ENCODE measurements around the gene C2orf92. TPM values are rescaled to one million over a fixed set of nuclear protein-coding genes. Genes with fewer than 3 reads are reported as not detected.
"Not testable (repeated sequence)": the region's sequence is repeated elsewhere in the genome, so short reads cannot be mapped to it uniquely, and the experiment has no call there.

C2orf92 gene
- total RNA-seq: 1 to 10 TPM; 7.4 to 8.9 TPM

DNA sequence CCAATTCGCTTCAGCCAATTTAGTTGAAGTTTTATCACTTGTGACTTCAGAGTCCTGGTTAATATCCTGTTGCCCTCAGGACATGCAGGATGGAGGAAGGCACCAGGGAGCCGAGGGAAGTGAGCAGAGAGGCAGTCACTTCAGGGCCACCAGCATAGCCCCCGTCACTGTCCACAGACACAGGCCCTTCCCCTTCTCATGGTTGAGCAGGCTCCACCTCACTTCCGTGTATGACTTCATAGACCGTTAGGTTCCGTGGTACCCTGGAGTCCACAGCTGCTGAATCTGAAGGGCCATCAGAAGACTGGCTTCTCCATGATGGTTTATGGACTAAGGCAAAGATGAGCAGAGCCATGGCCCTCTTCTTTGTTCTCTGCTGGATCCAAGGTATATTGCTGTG lies at the start of gene C2orf92:
C2orf92 (plus strand) TSS at position 266 of the 400 bp plus-strand sequence; CDS start at position 342, 76 bp downstream.
- CTCF ChIA-PET: interaction anchor here (1.1 to 1.6 kb wide), 4 partner anchors 9 to 78 kb away, joined by 3 to 8 read pairs (median 6); no protein-coding TSS in a partner anchor
- H3K27ac Mint-ChIP-seq: no peak within 1 kb of the TSS
- DNase-seq (no peak), ATAC-seq (no peak)
- POLR2A ChIA-PET: interaction anchor here (1.0 kb wide), 1 partner anchor 24 kb away, joined by 3 read pairs; the partner anchor contains the start of gene COX5B
- H3K36me3 Mint-ChIP-seq (ENCODE audit: low read depth): peaks cover 2% of the 10 kb centered on the region
- no peaks in the 10 kb centered on the region for H3K9me3 Mint-ChIP-seq (ENCODE audit: low read depth)
- intact Hi-C loops (cut with DNase I, micrococcal nuclease): loop anchor here in 1 of 2 experiments (10.0 kb wide), 3 partner anchors 555 to 1405 kb away; partner anchors contain the start of genes ANKRD36, CIAO1, LMAN2L and TMEM127
- H3K4me3 Mint-ChIP-seq: no peak within 1 kb of the TSS
- H3K4me1 Mint-ChIP-seq: peaks cover 26% of the 10 kb centered on the region
- H3K27me3 Mint-ChIP-seq: no peaks in the 10 kb centered on the region

DNA sequence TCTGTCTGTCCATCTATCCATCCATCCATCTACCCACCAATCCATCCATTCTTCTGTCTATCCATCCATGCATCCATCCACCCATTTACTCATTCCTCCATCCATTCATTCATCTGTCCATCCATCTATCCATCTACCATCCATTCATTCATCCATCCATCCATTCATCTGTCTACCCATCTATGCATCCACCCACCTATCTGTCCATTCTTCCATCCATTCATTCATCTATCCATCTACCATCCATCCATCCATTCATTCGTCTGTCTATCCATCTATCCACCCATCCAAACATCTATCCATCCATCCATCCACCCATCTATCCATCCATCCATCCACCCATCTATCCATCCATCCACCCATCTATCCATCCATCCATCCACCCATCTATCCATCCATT lies 49.0 kb upstream of the C2orf92 start:
- intact Hi-C loops (cut with DNase I, micrococcal nuclease): not testable (repeated sequence)

DNA sequence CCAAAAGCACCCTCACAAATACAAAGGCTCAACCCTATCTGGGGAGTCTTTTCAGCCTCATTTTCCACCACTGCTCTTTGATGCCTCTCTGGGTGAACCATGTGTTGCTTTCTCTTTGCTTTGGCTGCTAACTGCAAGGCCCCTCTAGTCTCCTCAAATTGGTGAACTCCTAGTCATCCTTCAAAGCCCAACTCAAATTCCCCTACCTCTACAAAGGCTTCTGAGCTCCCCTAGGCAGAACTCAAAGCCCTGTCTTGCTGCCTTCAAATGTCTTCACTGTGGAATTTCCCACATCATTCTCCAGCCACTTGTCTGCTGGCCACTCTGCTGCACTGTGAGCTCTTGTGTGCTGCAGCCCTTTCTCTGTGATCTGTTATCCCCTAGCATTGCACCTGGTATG lies 46.5 kb upstream of the C2orf92 start:
- H3K4me3 Mint-ChIP-seq; H3K27me3 Mint-ChIP-seq; H3K36me3 Mint-ChIP-seq (ENCODE audit: low read depth); H3K4me1 Mint-ChIP-seq; DNase-seq; POLR2A ChIA-PET; ATAC-seq; H3K27ac Mint-ChIP-seq; H3K9me3 Mint-ChIP-seq (ENCODE audit: low read depth); CTCF ChIA-PET; intact Hi-C loops (cut with DNase I, micrococcal nuclease): not testable (repeated sequence)

More for the DNA sequence above, 49.0 kb upstream of the C2orf92 start:
- CTCF ChIA-PET; ATAC-seq; H3K27me3 Mint-ChIP-seq; H3K4me1 Mint-ChIP-seq; H3K4me3 Mint-ChIP-seq; H3K9me3 Mint-ChIP-seq (ENCODE audit: low read depth); POLR2A ChIA-PET; H3K36me3 Mint-ChIP-seq (ENCODE audit: low read depth); H3K27ac Mint-ChIP-seq; DNase-seq: not testable (repeated sequence)

DNA sequence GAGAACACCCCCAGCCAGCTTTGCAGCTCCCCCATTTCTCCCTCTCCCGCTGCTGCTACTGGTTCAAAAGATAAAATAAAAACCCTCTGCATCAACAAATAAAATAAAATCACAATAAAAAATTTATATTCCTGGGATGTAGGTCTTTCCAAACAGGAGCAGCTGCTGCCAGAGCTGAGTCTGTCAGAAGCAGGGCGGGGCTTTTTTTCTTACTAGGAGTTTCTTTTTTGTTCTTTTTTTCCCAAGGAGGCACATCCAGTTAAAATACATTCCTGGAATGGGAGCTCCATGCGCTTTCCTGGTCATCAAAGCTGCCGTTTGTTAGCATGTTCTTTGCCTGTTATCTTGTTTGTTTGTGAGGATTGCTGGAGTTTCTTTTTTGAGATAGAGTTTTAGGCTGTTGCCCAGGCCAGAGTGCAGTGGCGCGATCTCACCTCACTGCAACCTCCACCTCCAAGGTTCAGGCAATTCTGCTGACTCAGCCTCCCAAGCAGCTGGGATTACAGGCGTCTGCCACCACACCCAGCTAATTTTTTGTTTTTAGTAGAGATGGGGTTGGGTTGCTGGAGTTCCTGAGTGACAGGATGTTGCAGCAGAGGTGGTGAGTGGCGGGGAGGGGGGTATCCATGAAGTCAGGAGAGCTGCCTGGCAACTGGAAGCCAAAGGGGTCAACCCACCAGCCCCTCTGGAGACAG lies 44.0 kb upstream of the C2orf92 start:
- CTCF ChIA-PET; H3K9me3 Mint-ChIP-seq (ENCODE audit: low read depth); H3K4me3 Mint-ChIP-seq; H3K27me3 Mint-ChIP-seq; ATAC-seq; DNase-seq; H3K4me1 Mint-ChIP-seq; intact Hi-C loops (cut with DNase I, micrococcal nuclease); H3K27ac Mint-ChIP-seq; POLR2A ChIA-PET; H3K36me3 Mint-ChIP-seq (ENCODE audit: low read depth): not testable (repeated sequence)

- H3K9me3 Mint-ChIP-seq (ENCODE audit: low read depth); CTCF ChIA-PET; intact Hi-C loops (cut with DNase I, micrococcal nuclease); H3K27me3 Mint-ChIP-seq; H3K27ac Mint-ChIP-seq; POLR2A ChIA-PET; H3K4me1 Mint-ChIP-seq; H3K4me3 Mint-ChIP-seq; ATAC-seq; DNase-seq; H3K36me3 Mint-ChIP-seq (ENCODE audit: low read depth): not testable (repeated sequence)
These were observed 43.5 kb upstream of the C2orf92 start for GRCh38 chr2:97626049-97626430.

GRCh38 chr2:97644023-97644717 lies 25.3 kb upstream of the C2orf92 start:
- DNase-seq: no peak
- CTCF ChIA-PET: interaction anchor here (0.9 to 2.6 kb wide), 4 partner anchors 26 to 66 kb away, joined by 3 to 12 read pairs (median 4); no protein-coding TSS in a partner anchor
- Mint-ChIP-seq H3K4me3 (no peak overlapping the region), H3K27ac (no peak overlapping the region), H3K4me1 (peaks cover 14% of the 10 kb centered on the region), H3K9me3 (ENCODE audit: low read depth) (no peaks in the 10 kb centered on the region), H3K36me3 (ENCODE audit: low read depth) (peaks cover 23% of the 10 kb centered on the region), H3K27me3 (no peaks in the 10 kb centered on the region)
- intact Hi-C loops (cut with DNase I, micrococcal nuclease): loop anchor here in 1 of 2 experiments (2.0 kb wide), 1 partner anchor 45 kb away; no protein-coding TSS in a partner anchor
- no peak for ATAC-seq
- POLR2A ChIA-PET: no interaction called here

- H3K27ac Mint-ChIP-seq: peak overlapping the region; percentile 98
- no peaks in the 10 kb centered on the region for H3K9me3 Mint-ChIP-seq (ENCODE audit: low read depth)
- CTCF ChIA-PET: interaction anchor here (0.6 to 2.6 kb wide), 10 partner anchors 9 to 121 kb away, joined by 3 to 27 read pairs (median 6); partner anchors contain the start of gene ACTR1B
- intact Hi-C loops (cut with DNase I, micrococcal nuclease): loop anchor here (1.0 to 5.0 kb wide), 7 partner anchors 19 to 1692 kb away; partner anchors contain the start of genes ACTR1B (in 2 of the 2), EIF5B (in 1 of the 2) and TXNDC9 (in 1 of the 2)
- DNase-seq: no peak
- ATAC-seq: peak; percentile 45
- no peaks in the 10 kb centered on the region for H3K27me3 Mint-ChIP-seq
- H3K4me3 Mint-ChIP-seq: peak overlapping the region; percentile 87
- peaks cover 14% of the 10 kb centered on the region for H3K4me1 Mint-ChIP-seq
- H3K36me3 Mint-ChIP-seq (ENCODE audit: low read depth): peaks cover 30% of the 10 kb centered on the region
- POLR2A ChIA-PET: interaction anchor here (1.2 to 8.6 kb wide), 7 partner anchors 11 to 68 kb away, joined by 3 to 96 read pairs (median 6); partner anchors contain the start of genes ACTR1B, C2orf92 and ZAP70
These were observed 24.3 kb upstream of the C2orf92 start for GRCh38 chr2:97645112-97645694.

- CTCF ChIA-PET: interaction anchor here (0.6 to 2.6 kb wide), 13 partner anchors 9 to 120 kb away, joined by 3 to 27 read pairs (median 6); partner anchors contain the start of gene ACTR1B
- peaks cover 34% of the 10 kb centered on the region for H3K36me3 Mint-ChIP-seq (ENCODE audit: low read depth)
- peak within 1 kb of the TSS; percentile 98 for H3K27ac Mint-ChIP-seq
- peaks cover 14% of the 10 kb centered on the region for H3K4me1 Mint-ChIP-seq
- ATAC-seq: peak; percentile 96
- DNase-seq: peak; percentile 99
- POLR2A ChIA-PET: interaction anchor here (1.2 to 8.6 kb wide), 8 partner anchors 10 to 67 kb away, joined by 3 to 96 read pairs (median 6); partner anchors contain the start of genes ACTR1B, C2orf92 and ZAP70
- H3K9me3 Mint-ChIP-seq (ENCODE audit: low read depth): no peaks in the 10 kb centered on the region
- H3K4me3 Mint-ChIP-seq: peak within 1 kb of the TSS; percentile 87
- no peaks in the 10 kb centered on the region for H3K27me3 Mint-ChIP-seq
- intact Hi-C loops (cut with DNase I, micrococcal nuclease): loop anchor here (1.0 to 5.0 kb wide), 7 partner anchors 18 to 1691 kb away; partner anchors contain the start of genes ACTR1B (in 2 of the 2), EIF5B (in 1 of the 2) and TXNDC9 (in 1 of the 2)
These were observed 23.6 kb upstream of the C2orf92 start, which contains the start of gene COX5B for GRCh38 chr2:97645695-97646629. Gene COX5B (plus strand): TSS chr2:97646062. CDS start chr2:97646087, 25 bp downstream.

DNA sequence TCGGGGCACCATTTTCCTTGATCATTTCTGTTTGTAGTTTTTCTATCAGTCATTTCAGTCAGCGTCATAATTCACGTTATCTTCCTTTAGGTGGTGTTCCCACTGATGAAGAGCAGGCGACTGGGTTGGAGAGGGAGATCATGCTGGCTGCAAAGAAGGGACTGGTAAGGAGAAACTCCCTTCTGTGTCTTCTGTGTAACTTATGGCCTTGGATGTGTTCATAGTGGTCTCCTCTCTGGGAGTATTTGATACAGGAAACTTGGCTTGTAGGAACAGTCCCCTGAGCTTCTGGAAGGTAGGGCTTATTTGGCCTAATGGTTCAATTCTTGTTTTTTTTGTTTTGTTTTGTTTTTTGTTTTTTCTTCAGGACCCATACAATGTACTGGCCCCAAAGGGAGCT lies 22.5 kb upstream of the C2orf92 start:
- H3K9me3 Mint-ChIP-seq (ENCODE audit: low read depth): no peaks in the 10 kb centered on the region
- no peak for DNase-seq
- ChIA-PET CTCF (interaction anchor here (0.6 to 2.6 kb wide), 7 partner anchors 15 to 71 kb away, joined by 3 to 27 read pairs (median 6); partner anchors contain the start of gene ACTR1B), POLR2A (interaction anchor here (0.6 to 8.6 kb wide), 6 partner anchors 11 to 66 kb away, joined by 6 to 96 read pairs (median 8); partner anchors contain the start of genes ACTR1B and ZAP70)
- H3K27ac Mint-ChIP-seq: peak overlapping the region; percentile 98
- H3K4me1 Mint-ChIP-seq: peaks cover 14% of the 10 kb centered on the region
- peaks cover 34% of the 10 kb centered on the region for H3K36me3 Mint-ChIP-seq (ENCODE audit: low read depth)
- no peaks in the 10 kb centered on the region for H3K27me3 Mint-ChIP-seq
- H3K4me3 Mint-ChIP-seq: peak overlapping the region; percentile 87
- intact Hi-C loops (cut with DNase I, micrococcal nuclease): loop anchor here (5.0 kb wide), 2 partner anchors 45 to 1690 kb away; partner anchors contain the start of genes EIF5B (in 1 of the 2) and TXNDC9 (in 1 of the 2)
- ATAC-seq: no peak

DNA sequence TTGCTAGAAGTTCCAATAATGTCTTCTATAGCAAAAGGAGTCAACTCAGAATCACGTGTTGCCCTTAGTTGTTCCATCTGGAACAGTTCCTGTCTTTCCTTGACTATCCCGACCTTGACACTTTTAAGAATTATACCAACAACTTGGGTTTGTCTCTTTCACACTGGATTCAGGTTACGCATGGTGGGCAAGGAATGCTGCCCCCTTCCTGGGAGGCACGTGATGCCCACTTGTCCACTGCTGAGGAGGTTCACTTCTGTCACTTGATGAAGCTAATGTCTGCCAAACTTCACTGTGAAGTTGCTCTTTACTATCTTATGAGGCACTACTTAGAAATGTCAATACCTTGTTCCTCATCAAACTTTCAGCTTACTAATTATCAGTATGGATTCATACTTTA lies 18.4 kb upstream of the C2orf92 start:
- no peaks in the 10 kb centered on the region for H3K27me3 Mint-ChIP-seq
- DNase-seq (no peak), ATAC-seq (no peak)
- H3K4me1 Mint-ChIP-seq: peaks cover 17% of the 10 kb centered on the region
- H3K36me3 Mint-ChIP-seq (ENCODE audit: low read depth): peaks cover 60% of the 10 kb centered on the region
- ChIA-PET CTCF (interaction anchor here (1.0 to 1.8 kb wide), 5 partner anchors 10 to 62 kb away, joined by 3 to 6 read pairs (median 3); partner anchors contain the start of gene ZAP70), POLR2A (interaction anchor here (8.6 kb wide), 1 partner anchor 10 kb away, joined by 96 read pairs; no protein-coding TSS in a partner anchor)
- H3K27ac Mint-ChIP-seq: peak overlapping the region; percentile 29
- H3K9me3 Mint-ChIP-seq (ENCODE audit: low read depth): no peaks in the 10 kb centered on the region
- H3K4me3 Mint-ChIP-seq: no peak overlapping the region
- intact Hi-C loops (cut with DNase I, micrococcal nuclease): no loop called here

Measured in activated CD4-positive, alpha-beta T cell treated with anti-CD3 and anti-CD28 coated beads for 36 hours (primary cell).